Activated CD4-positive, alpha-beta T cell treated with anti-CD3 and anti-CD28 coated beads, Interleukin-2, Interleukin-6, amounts not matched to agents 100 ng/mL and 50 ng/mL, durations not matched to agents 16 hours and 8 hours (primary cell): ENCODE data around the gene CDH2.

Source experiments
- DNase-seq: peaks from one replicate; pipeline ENCODE4 v3.0.0-alpha.2; 2020

Gene CDH2

DNA sequence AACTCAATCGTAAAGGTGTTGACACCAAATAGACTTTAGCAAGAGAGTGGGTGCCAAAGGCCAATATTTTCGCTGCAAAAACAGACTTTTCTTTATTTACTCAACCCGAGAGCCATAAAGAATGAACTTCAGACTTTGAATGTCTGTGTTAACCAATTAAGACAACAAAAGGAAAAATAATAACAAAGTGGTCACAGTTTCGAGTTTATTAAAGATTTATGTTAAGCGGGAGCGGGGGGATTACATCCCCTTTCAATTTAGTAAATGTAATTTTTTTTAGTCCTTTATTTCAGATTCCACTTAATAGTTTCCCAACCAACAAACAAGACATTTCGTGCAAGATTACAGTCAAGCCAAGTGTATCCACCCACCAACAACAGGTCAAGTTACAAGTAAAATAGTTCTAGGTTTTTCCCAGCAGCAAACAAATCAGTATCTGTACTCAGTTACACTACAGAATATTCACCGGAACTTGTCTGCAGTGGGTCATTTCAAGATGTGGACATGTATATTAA is 9.0 kb downstream of the CDH2 start:
- DNase-seq = no peak

DNA sequence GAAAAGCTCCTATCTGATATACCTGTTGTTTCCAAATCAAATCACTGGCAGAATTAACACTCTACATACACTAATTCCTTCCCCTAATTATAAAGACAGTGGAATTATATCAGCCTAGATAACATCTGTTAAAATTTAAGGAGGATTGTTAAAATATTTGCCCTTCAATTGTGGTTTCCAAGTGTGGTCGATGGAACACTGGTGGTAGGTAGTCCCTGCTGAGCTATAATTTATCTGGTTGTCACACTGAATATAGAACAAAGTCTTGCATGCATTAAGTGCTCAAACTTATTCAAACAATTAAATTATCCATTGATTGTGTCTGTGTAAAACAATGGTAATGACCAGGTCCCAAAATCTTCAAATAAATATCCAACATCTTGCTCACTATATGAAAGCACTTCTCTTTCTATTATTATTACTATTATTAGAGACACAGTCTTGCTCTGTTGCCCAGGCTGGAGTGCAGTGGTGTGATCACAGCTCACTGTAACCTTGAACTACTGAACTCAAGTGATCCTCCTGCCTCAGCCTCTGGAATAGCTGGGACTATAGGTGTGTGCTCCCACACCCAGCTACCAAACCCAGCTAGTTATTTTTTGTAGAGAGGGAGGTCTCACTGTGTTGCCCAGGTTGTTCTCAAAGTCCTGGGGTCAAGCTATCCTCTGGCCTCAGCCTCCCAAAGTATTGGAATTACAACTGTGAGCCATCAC is 12.0 kb downstream of the CDH2 start:
- no peak for DNase-seq

DNA sequence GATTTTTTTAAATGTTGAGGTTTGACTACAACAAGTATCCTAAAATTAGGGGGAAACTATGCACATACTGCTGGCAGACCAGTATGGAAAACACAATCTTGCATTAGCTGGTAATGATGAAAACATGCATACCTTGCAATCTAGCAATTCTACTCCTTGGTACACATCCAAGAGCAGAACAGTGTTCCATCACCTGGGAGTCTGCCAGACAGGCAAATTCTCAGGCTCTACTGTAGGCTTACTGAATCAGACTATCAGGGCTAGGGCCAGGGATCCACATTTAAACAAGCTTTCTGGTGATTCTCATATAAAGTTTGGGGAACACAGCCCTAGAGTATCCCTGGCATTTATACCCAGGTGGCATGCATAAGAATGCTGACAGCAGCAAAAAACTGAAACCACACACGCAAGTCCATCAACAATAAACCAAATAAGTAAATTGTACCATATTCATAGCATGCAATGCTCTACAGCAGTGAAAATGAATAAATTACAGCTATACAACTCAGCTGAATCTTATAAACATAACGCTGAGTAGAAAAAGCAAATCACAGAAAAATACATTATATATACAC is 13.6 kb downstream of the CDH2 start:
- no peak for DNase-seq

DNA sequence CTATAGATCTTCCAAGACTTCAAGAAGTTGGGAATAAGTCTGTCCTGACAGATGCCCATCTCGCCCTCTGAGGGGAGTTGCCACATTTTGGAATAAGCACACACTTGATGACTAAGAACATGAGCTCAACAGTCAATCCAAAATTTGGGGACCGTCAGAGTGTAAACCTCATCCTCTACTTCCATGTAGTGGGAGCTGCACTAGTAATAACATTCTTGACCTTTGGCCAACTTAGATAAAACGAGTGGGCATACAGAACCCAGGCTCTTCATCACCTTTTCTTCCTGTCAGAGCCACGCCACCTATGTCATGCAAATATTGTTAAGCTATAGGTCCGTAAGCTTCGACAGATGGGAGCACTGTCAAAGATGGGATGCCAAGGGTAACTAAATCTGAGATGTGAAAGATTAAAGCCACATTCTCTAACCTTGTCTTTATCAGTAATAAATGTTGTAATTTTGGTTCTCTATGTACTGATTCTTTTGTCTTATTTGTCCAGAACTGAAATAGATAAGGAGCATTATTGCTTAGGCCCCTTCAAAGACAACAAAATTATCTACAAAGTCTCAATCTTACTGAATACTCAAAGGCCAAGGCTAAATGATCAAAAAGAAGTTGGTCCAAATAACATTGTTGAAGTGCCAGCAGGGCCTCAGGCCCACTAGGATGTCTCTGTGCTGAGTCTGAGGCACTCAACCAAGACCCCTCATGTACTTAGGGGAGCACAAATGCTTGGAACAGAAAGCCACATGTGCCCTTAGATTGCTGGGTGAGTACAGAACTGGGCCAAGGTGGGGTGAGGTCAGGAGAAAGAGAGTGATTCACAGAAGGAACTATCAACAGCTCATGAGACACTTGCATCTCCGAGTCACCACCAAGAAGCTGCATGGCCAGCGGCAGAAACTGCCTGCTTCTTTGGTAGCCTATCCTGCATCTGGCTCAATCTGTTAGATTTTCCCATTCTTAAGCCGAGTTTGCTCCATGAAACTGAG is 15.0 kb downstream of the CDH2 start:
- DNase-seq = no peak

DNA sequence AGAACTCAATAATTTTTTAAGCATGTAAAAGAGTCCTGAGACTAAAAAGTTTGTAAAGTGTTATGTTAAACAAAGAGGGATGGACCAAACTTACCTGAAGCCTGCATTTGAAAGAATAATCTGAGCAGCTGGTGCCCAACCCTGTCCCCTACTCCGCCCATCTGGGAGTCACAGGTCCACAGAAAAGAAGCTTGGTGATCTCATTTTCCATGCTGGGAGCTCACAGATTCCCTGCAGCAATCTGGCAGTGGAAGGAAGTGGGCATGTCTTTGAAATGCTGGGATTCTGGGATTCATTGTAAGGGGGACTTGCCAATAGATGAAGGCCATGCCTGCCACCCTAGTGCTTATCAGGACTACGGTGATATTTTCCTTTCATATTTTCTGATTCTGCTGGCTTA is 17.9 kb downstream of the CDH2 start:
- no peak for DNase-seq

DNA sequence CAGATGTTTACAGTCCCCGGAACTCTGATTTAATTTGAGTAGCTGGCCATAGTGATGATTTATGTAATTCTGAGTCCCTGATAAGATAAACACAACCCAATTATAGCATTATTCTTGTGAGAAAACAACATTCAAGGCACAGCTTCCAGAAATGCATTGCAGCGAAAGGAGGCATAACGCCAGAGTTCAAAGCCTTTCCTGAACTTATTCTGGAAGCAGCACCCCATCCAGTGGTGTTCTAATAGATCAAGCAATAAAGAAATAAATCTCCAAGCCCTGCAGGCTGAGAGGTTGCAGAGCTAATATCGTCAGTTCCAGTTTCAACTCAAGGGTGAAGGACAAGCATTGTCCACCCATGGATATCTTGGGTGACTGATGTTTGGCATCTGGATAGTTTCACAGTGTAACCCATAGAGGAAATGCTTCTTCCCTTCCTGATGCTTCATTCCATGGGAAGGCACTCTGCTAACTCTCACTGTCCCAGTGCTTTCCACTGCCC is 18.8 kb downstream of the CDH2 start:
- no peak for DNase-seq

DNA sequence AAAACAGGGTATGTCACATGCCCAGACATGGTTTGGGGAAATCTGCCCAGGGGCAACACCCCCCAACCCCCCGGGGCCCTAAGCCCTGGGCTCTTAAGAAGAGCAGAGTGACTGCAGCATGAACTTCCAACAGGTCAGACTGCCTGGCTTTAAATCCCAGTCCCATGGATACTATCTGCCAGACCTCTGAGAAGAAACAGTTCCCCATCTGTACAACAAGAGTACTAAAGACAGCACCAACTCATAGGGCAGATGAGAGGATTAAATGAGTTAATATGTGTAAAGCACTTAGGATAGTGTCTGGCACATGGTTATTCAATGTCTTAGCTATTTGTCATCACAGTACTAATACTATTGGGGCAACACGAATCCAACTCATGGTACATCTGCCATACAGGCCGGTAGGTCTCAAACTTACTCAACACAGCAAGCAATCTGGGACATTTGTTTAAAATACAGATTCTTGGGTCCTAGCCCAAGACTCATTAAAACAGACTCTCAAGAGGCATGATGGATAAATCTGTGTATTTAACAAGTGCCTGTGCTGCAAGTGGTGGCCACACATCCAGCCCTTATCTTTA is 23.4 kb downstream of the CDH2 start:
- no peak for DNase-seq

DNA sequence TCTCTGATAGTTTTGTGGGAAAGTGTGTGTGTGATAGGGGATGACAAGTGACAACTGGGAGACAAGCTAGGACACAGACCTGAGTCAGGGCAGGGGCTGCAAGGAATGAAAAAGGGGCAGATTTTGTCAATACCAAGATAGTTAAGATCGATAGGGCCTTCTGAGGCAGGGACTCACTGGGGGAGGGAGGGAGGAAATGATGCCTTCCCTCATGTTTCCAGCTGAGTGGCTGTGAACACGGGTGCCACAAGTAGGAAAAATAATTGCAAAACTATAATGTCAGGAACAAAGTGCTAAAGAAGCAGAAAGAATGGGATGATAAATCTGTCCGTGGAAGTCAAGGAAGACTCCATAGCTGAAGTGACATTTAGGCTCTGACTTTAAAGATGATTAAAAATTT is 24.2 kb downstream of the CDH2 start:
- DNase-seq = no peak

DNA sequence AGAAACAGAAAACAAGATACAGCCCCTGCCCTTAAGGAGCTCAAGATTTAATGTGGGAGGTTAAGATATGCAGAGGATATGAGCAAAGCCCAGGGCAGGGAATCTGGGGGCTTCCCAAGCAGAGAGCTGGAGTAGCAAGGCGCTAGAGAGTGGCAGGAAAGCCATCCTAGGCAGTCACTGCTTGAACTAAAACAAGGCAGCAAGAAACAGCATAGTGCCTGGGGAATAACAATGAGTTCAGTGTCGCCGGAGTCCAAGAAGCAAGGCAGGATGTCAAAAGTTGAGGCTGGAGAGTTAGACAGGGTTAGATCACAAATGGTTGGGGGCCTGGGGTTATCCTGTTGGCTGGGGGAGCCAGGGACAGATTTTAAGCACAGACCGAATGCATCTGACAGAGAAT is 24.6 kb downstream of the CDH2 start:
- DNase-seq = no peak

DNA sequence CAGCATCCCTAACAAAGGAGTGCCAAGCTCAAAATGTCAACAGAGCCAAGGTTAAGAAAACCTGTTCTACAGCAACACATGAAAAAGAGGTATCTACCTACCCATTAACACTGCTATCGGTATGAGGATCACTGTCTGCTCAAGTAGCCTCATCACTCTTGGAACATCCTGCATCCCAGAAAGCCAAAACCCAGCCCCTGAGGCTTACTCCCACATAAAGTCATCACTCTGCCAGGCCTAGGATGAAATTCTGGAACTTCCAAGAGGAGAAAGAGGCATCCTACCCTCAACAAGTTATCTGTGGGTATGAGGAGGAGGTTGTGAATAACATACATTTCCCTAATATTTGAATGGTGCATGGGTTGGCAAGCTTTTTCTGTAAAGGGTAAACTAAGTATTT is 25.5 kb downstream of the CDH2 start:
- no peak for DNase-seq

DNA sequence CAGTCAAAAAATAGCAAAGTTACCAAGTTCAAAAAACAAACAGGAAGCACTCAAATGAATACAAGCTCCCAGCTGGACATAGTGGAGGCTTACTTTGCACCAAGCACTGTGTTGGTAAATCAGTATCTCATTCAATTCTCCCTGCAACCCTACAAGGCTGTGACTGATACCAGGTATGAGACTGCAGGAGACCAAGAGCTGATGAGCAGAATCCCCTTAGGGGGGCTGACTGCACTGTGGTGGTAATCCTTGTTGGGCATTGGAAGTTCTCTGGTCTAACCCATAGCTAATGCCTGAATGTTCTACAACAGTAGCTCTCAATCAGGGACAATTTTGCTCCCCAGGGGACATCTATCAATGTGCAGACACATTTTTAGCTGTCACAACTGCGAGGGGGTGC is 26.0 kb downstream of the CDH2 start:
- DNase-seq = no peak

DNA sequence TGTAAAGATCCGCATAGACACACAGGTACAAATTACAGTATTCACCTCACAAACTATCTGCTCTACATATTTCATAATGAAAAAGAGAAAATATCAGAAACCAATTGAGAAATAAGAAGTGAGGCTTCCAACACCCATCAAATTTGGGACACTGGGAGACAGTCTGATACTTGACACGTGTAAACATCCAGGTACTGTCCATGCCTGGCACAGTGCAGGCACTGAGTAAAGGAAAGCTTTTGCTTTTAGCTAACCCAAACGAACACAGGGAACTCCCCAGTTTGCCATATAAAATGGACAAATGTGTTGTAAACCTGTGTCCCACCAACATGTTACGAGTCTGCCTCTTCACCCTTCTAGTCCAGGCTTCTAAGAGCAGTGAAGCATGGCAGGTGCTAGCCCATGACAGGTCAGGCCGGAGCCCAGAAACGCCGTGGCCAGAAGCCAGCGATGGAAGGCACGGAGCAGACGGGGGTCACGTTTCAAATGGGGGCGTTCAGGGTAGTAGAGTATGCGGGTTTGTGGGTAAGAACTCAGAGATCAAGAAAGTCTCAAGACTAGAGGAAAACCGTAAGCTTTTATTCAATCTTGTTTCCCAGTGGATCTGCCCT is 27.0 kb downstream of the CDH2 start:
- no peak for DNase-seq

DNA sequence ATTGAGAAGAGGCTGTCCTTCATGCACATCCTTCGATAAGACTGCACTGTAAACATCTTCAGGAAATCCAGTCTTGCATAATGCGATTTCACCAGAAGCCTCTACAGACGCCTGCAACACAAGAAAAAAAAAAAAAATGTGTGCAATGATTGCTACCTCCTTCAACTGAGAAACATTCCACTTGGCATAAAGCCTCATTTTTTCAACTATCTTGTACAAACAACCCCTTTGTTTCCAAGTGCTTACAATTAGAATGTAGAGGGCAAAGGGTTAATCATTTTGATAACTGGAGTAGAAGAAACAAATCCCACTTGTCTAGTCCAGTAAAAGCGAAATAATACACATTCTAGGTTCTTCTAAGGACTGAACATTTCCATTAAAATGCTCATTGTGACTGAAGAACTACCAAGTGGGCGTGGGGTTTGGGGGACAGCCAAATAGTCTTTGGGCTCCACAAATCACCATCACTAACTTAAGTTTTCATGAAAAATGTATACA is 29.2 kb downstream of the CDH2 start:
- no peak for DNase-seq

DNA sequence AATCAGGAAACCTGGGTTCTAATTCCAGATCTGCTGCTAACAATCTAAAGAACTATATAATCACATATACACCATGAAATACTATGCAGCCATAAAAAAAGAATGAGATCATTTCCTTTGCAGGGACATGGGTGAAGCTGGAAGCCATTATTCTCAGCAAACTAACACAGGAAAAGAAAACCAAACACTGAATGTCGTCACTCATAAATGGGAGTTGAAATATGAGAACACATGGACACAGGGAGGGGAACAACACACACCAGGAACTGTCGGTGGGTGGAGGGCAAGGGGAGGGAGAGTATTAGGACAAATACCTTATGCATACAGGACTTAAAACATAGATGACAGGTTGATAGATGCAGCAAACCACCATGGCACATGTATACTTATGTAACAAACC is 33.2 kb downstream of the CDH2 start:
- DNase-seq = no peak

GRCh38 chr18:28138816-28139215 is 38.1 kb downstream of the CDH2 start:
- no peak for DNase-seq

GRCh38 chr18:28136071-28136470 is 40.9 kb downstream of the CDH2 start:
- no peak for DNase-seq

DNA sequence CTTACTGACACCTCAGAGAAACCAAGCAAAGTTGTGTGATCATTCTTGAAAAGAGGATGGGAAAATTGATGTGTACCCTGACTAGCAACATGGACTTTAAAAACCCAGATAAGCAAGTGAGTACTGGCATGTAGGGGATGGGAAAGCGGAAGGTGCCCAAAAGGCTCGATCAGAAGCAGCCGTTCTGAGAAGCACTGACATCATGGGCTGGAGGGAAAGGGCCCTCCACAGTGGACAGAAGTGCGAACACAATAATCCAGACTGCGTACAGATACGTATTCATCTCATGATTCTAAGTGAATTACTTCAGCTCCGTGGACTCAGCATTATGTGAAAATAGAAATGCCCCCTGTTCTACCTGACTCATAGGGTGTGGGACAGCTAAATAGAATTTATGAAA is 42.2 kb downstream of the CDH2 start:
- DNase-seq = no peak

DNA sequence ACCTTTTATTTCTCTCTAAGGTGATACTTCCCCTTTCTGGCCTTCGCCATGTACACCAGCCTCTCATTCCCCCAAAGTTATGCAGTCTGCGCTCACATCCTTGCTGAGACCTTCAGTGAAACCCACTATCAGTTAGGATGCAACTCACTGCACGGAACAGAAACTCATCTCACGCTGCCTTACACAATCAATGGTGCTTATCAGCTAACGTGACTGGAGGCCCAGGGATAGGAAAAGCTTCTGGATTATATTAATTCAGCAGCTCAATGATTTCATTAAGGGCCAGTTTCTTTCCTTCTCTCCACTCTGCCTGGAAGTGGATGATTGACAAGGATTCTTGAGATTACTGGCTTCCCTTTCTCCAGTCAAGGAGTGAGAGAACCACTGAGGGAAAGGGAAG is 44.8 kb downstream of the CDH2 start:
- no peak for DNase-seq

GRCh38 chr18:28128659-28128980 is 48.3 kb downstream of the CDH2 start:
- DNase-seq = no peak

GRCh38 chr18:28127763-28128658 is 48.9 kb downstream of the CDH2 start:
- DNase-seq = no peak

DNA sequence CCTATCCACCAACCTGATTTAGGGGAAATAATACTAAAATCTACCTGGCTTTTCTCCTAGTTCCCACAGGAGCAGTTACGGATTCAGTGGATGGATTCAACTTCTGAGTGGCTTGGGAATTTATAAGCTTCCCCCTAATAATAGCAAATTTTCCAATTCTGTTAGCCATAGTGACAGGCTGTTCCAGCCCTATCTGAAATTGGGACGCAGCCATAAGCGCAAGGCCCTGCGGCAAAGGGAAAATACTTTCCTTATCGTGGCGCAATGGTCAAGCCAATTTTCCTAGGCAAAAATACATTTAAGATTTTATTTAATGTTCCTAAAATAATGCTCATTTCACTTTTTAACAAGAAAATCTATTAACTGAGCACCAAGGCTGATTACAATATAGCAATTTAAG is 49.7 kb downstream of the CDH2 start:
- DNase-seq = no peak

DNA sequence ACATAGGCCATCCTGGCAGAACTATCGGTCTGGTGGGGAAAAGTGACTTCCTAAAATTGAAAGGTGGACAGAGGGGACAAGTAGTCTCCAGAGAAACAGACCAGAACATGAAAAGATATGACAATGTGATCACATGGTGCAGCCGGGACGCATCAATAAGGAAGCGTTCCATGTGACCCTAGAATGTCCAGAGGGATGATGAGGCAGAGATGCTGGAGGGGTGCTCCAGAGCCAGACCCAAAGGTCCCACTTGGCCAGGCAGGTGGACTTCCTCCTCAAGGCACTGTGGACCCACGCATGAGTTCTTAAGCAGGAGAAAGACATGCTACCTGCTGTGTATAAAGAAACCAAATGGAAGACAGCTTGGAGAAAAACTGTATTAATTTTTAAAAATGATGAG is 50.2 kb downstream of the CDH2 start:
- DNase-seq = no peak
